SH-SY5Y (cell line): Measurements from ENCODE around the gene NKX1-2.

Source experiments
- GATA2 ChIP-seq: IDR thresholded peaks from 2 replicates; pipeline ENCODE4 v1.6.1; 2011; ENCODE audit warnings: mild to moderate bottlenecking, low read depth, low read length
- GATA3 ChIP-seq: IDR thresholded peaks from 2 replicates; pipeline ENCODE4 v1.6.1; 2011; ENCODE audit warnings: low read depth, mild to moderate bottlenecking, low read length, moderate library complexity

DNA sequence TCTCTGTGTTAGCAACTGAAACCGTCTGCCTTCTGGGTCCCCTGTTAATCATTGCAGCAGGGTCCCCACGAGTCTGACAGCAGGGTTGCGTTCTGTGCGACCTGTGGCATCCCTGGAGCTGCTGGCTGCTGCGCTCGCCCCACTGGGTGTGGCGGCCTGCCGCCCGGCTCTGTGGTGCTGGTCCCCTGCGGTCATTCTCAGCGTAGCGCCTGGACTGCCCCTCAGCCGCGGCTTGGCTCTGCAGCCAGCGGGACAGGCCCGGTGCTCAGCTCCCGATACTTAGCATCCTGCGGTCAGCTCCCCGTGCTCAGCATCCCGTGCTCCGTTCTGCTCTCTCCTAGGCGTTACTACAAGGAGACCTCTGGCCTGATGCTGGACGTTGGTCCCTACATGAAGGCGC lies 46.8 kb upstream of the NKX1-2 start:
- TF ChIP-seq GATA2, result no peak
- TF ChIP-seq GATA3, result no peak
